NCI-H146 (cell line): ENCODE results near the gene KIF21A.

Experiments
- DNase-seq: peaks from one replicate; lab custom pipeline; 2025; lab: John Stamatoyannopoulos, UW

The KIF21A gene

DNA sequence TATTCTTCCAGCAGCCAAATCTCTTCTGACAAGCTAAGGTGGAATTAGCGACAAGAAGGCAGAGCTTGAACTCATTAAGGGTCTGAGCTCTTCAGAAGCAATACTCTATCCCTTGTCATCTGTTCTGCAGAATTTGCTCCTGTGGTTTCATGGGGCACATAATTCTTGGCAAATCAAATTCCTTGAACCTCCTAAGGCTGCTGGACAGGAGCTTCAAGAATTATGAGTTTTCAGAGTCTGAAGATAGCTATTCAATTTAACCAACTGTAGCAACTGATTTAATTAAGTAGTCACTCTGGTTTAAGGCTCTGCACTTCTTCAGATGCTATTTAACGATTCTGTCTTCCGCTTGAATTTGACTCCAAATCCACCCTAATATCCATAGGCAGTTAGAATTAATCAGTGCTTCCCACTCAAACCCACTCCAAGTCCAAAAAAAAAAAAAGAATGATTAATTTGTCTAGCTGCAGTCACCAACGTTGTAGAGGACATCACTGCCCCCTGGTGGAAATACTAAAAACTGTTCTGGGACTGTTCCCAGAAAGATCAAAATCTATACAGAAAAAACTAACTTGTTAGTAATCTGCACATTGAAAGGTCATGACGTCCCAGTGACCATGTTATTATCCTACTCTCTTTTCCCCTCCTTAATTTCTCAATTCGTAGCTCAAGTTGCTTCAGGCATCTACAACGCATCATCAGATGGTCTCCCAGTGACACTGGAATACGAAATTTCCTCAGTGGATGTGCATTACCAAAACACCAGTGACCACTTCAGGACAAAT, 169.9 kb downstream of the KIF21A start:
- DNase-seq = peak; percentile 24

DNA sequence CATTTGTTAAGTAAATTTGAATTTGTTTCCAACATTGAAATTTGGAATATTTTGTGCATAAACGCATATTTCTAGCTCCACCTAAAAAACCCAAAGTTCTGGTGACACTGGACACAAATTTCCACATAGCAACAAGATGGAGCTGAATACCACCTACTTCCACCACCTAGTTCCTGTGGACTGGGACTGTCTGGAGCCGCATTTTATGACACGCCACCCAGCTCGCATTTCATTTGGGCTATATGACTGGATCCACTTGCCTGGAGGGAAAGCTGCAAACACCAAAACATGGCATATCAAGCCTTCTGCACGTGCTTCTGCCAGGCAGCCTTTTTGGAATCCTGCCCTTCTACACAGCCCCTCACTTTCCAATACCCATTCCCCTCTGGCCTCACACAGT, 173.4 kb downstream of the KIF21A start:
- DNase-seq = no peak

DNA sequence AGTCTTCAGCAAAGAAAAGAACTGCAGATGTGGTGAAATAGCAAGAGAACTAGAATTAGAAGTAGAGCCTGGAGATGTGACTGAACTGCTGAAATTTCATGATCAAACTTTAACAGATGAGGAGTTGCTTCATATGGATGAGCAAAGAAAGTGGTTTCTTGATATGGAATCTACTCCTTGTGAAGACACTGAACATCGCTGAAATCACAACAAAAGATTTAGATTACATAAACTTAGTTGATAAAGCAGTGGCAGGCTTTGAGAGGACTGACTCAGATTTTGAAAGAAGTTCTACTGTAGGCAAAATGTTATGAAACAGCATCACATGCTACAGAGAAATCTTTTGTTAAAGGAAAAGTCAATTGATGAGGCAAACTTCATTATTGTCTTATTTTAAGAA, 175.0 kb downstream of the KIF21A start:
- no peak for DNase-seq

DNA sequence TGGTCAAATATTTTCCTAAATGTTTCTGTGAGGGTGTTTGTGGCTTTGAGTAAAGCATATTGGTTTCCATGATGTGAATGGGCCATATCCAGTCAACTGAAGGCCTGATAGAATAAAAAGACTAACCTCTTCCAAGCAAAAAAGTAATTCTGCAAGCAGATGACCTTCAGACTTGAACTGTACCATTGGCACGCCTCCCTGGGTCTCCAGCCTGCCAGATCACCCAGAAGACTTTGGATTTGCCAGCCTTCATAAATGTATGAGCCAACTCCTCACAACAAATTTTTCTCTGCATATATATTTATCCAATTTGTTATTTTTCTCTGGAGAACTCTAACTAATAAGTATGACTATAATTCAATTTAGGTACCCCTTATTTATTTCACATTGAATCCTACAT, 190.3 kb downstream of the KIF21A start:
- DNase-seq = no peak
